ENCODE results near the gene SPATA20.

DNA sequence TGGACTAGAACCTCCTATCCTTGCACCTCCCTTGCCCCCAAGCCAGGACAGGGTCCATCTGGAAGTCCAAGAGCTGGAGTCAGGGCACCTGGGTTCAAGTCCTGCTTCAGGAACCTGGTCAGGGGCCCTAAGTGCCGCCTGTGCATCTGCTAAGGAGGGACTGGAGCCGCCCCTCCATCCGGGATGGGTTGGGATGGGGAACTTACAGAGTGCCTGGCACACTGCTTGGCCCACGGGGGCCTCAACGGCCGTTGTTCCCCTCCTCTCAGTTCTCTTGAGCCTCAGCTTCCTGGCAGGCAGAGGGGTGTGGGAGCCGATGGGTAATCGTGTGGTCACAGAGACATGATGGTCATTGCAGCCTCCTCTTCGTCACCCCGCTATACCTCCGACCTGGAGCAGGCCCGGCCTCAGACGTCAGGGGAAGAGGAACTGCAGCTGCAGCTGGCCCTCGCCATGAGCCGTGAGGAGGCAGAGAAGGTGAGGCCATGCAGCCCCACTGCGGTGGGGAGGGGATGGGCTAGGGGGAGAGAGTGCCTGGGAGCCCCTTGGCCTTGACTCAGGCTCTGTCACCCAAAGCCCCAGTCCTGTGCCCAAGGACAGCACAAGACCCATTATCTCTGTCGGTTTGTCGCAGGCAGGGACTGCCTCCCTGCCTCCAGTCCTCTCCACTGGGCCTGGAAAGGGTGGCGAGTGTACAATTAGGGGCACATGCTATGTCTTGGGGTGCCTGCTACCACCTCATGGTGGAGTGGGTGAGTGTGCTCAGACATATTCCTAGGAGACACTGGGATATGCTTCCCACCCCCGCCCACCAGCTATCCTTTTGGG lies 9.0 kb upstream of the SPATA20 start:
- TF ChIP-seq, protein P1, sequence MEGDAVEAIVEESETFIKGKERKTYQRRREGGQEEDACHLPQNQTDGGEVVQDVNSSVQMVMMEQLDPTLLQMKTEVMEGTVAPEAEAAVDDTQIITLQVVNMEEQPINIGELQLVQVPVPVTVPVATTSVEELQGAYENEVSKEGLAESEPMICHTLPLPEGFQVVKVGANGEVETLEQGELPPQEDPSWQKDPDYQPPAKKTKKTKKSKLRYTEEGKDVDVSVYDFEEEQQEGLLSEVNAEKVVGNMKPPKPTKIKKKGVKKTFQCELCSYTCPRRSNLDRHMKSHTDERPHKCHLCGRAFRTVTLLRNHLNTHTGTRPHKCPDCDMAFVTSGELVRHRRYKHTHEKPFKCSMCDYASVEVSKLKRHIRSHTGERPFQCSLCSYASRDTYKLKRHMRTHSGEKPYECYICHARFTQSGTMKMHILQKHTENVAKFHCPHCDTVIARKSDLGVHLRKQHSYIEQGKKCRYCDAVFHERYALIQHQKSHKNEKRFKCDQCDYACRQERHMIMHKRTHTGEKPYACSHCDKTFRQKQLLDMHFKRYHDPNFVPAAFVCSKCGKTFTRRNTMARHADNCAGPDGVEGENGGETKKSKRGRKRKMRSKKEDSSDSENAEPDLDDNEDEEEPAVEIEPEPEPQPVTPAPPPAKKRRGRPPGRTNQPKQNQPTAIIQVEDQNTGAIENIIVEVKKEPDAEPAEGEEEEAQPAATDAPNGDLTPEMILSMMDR (IDR thresholded peaks at IDR 0.05), result no peak
- no peak for TF ChIP-seq POLR2A (IDR thresholded peaks at IDR 0.05)

Measured in adrenal gland (tissue), 5 donors.